ENCODE measurements around the gene RBCK1.

Gene RBCK1

GRCh38 chr20:400454-401275 lies 7.4 kb upstream of the RBCK1 start:
- no peak for DNase-seq

- DNase-seq = peak; percentile 8
These were observed 6.2 kb upstream of the RBCK1 start for GRCh38 chr20:401682-402495.

GRCh38 chr20:402496-402885 lies 5.6 kb upstream of the RBCK1 start:
- DNase-seq = peak; percentile 6

GRCh38 chr20:402898-403581 lies 5.1 kb upstream of the RBCK1 start:
- no peak for DNase-seq

- no peak for DNase-seq
These were observed 4.5 kb upstream of the RBCK1 start for GRCh38 chr20:403582-403957.

GRCh38 chr20:404088-404487 lies 4.0 kb upstream of the RBCK1 start:
- no peak for DNase-seq

GRCh38 chr20:406200-407132 lies 1.6 kb upstream of the RBCK1 start:
- no peak for DNase-seq

GRCh38 chr20:407133-407952 lies 756 bp upstream of the RBCK1 start:
- DNase-seq = peak; percentile 80

GRCh38 chr20:408843-409696 lies 971 bp downstream of the RBCK1 start:
- DNase-seq = peak; percentile 16

- peak; percentile 16 for DNase-seq
These were observed 1.8 kb downstream of the RBCK1 start for GRCh38 chr20:409697-410559.

GRCh38 chr20:412081-412480 lies 4.0 kb downstream of the RBCK1 start:
- no peak for DNase-seq

GRCh38 chr20:414161-414560 lies 6.1 kb downstream of the RBCK1 start:
- DNase-seq = no peak

GRCh38 chr20:415820-416322 lies 7.8 kb downstream of the RBCK1 start:
- no peak for DNase-seq

- no peak for DNase-seq
These were observed 9.1 kb downstream of the RBCK1 start for GRCh38 chr20:416950-417800.

- DNase-seq = no peak
These were observed 9.8 kb downstream of the RBCK1 start for GRCh38 chr20:417801-418342.

GRCh38 chr20:418858-419365 lies 10.8 kb downstream of the RBCK1 start:
- DNase-seq = no peak

GRCh38 chr20:419556-420165 lies 11.6 kb downstream of the RBCK1 start:
- no peak for DNase-seq

All from CD4-positive, alpha-beta T cell treated with Interleukin-17A for 4 hours (primary cell).